SK-N-SH (cell line): ENCODE measurements around the gene COL5A1. TPM values are rescaled to one million over a fixed set of nuclear protein-coding genes. Genes with fewer than 3 reads are reported as not detected.

Source experiments
- CTCF ChIA-PET: fragments of 300-600, 350-600 bp; formaldehyde crosslinking; extraction: SDS; loops from one replicate; lab custom pipeline; 2021; lab: Yijun Ruan, JAX
- POLR2A ChIA-PET: fragments of 350-600 bp; sonication (Branson Sonifier 250); formaldehyde crosslinking; extraction: SDS; loops from one replicate; lab custom pipeline; 2020; ENCODE audit warnings: antibody characterized with exemption, inconsistent platforms; lab: Yijun Ruan, JAX
- DNase-seq: peaks from one replicate; pipeline ENCODE4 v3.0.0; 2012
- H2AFZ ChIP-seq: fragments of 200-600 bp; sonication (generic); 2 replicates; pipeline ENCODE4 v1.8.1; 2016; ENCODE audit warnings: antibody characterized with exemption, mild to moderate bottlenecking, low read depth
- H3F3A ChIP-seq: fragments of 200-600 bp; sonication (generic); replicated peaks from 2 replicates; pipeline ENCODE3; 2016; ENCODE audit warnings: antibody characterized with exemption, mild to moderate bottlenecking; ENCODE audit not compliant: insufficient read depth
- H3K27ac ChIP-seq, 2 experiments: fragments of 200-500 bp in 1 of 2; fragments of 200-600 bp in 1 of 2; sonication (Bioruptor generic) in 1 of 2; sonication (generic), shearing (Covaris generic) in 1 of 2; 2 replicates each; pipeline versions ENCODE4 v1.5.1 to v1.6.1; 2014 to 2016; ENCODE audit warnings: low read depth in 2 of 2, inconsistent platforms in 1 of 2, low read length in 1 of 2, mild to moderate bottlenecking in 1 of 2, mixed read lengths in 1 of 2
- H3K27me3 ChIP-seq: fragments of 200-600 bp; sonication (generic), shearing (Covaris generic); 2 replicates; pipeline ENCODE4 v1.6.1; 2016; ENCODE audit warnings: mixed run types; ENCODE audit not compliant: insufficient read depth
- H3K36me3 ChIP-seq, 2 experiments: fragments of 200-500 bp in 1 of 2; fragments of 200-600 bp in 1 of 2; sonication (Bioruptor generic) in 1 of 2; sonication (generic) in 1 of 2; replicated peaks in 1 of 2; 2 replicates each; pipeline versions ENCODE3 to v1.5.1; 2014 to 2016; ENCODE audit warnings: low read length in 1 of 2, mild to moderate bottlenecking in 1 of 2; ENCODE audit not compliant: insufficient read depth in 2 of 2, control insufficient read depth in 1 of 2
- H3K4me1 ChIP-seq, 2 experiments: fragments of 200-500 bp in 1 of 2; fragments of 200-600 bp in 1 of 2; sonication (Bioruptor generic) in 1 of 2; sonication (generic), shearing (Covaris generic) in 1 of 2; 2 replicates each; pipeline versions ENCODE4 v1.5.1 to v1.6.1; 2014 to 2016; ENCODE audit warnings: low read depth in 1 of 2, low read length in 1 of 2, mixed run types in 1 of 2; ENCODE audit not compliant: insufficient read depth in 2 of 2, control insufficient read depth in 1 of 2
- H3K4me2 ChIP-seq: fragments of 200-600 bp; sonication (generic), shearing (Covaris generic); 2 replicates; pipeline ENCODE4 v1.6.1; 2017; ENCODE audit warnings: mixed run types
- H3K4me3 ChIP-seq, 2 experiments: fragments of 200-500 bp in 1 of 2; fragments of 200-600 bp in 1 of 2; sonication (Bioruptor generic) in 1 of 2; sonication (generic), shearing (Covaris generic) in 1 of 2; 2 replicates each; pipeline versions ENCODE4 v1.5.1 to v1.8.1; 2014 to 2016; ENCODE audit warnings: low read depth in 2 of 2, inconsistent platforms in 1 of 2, low read length in 1 of 2, mild to moderate bottlenecking in 1 of 2, mixed read lengths in 1 of 2, moderate library complexity in 1 of 2
- H3K79me2 ChIP-seq: fragments of 200-600 bp; sonication (generic); 2 replicates; pipeline ENCODE4 v1.8.1; 2017; ENCODE audit warnings: mild to moderate bottlenecking; ENCODE audit not compliant: insufficient read depth
- H3K9ac ChIP-seq: fragments of 200-600 bp; sonication (generic); 2 replicates; pipeline ENCODE4 v1.6.1; 2017; ENCODE audit warnings: mixed run types
- H3K9me2 ChIP-seq: fragments of 200-600 bp; sonication (generic); 2 replicates; pipeline ENCODE4 v1.6.1; 2017; ENCODE audit warnings: mixed run types
- H3K9me3 ChIP-seq: fragments of 200-600 bp; sonication (generic); 2 replicates; pipeline ENCODE4 v1.6.1; 2017; ENCODE audit warnings: mixed run types, mild to moderate bottlenecking, moderate library complexity
- H4K20me1 ChIP-seq: fragments of 200-600 bp; sonication (generic); 2 replicates; pipeline ENCODE4 v1.6.1; 2017; ENCODE audit warnings: mild to moderate bottlenecking, mixed run types; ENCODE audit not compliant: insufficient read depth
- CHD2 ChIP-seq: fragments of 150-350 bp; IDR thresholded peaks from 2 replicates; pipeline ENCODE4 v1.6.1; 2018; ENCODE audit warnings: low read length; ENCODE audit not compliant: partially characterized antibody
- CTCF ChIP-seq: fragments of 200-600 bp; sonication (generic); IDR thresholded peaks from 2 replicates; pipeline ENCODE4 v1.6.1; 2017; ENCODE audit warnings: antibody characterized with exemption, mild to moderate bottlenecking, moderate library complexity
- ELF1 ChIP-seq: IDR thresholded peaks from 2 replicates; pipeline ENCODE4 v1.4.0; 2012
- FOSL2 ChIP-seq: IDR thresholded peaks from 2 replicates; pipeline ENCODE4 v1.4.0; 2012; ENCODE audit warnings: low read depth, mild to moderate bottlenecking, moderate library complexity, borderline replicate concordance
- FOXM1 ChIP-seq: IDR thresholded peaks from 2 replicates; pipeline ENCODE4 v1.4.0; 2012; ENCODE audit warnings: low read depth, mild to moderate bottlenecking
- GABPA ChIP-seq: IDR thresholded peaks from 2 replicates; pipeline ENCODE4 v1.4.0; 2012; ENCODE audit warnings: low read depth, mild to moderate bottlenecking
- GATA2 ChIP-seq: sonication (generic); formaldehyde crosslinking; IDR thresholded peaks from 2 replicates; pipeline ENCODE4 v1.5.0; 2020; ENCODE audit warnings: mild to moderate bottlenecking, missing genetic modification reagents
- MAX ChIP-seq: IDR thresholded peaks from 2 replicates; pipeline ENCODE4 v1.4.0; 2012; ENCODE audit warnings: low read depth
- MEF2A ChIP-seq: IDR thresholded peaks from 2 replicates; pipeline ENCODE4 v1.4.0; 2012; ENCODE audit warnings: low read depth, borderline replicate concordance
- POLR2AphosphoS5 ChIP-seq: IDR thresholded peaks from 2 replicates; pipeline ENCODE4 v1.6.1; 2012; ENCODE audit warnings: low read depth, low read length
- REST ChIP-seq: IDR thresholded peaks from 2 replicates; pipeline ENCODE4 v1.6.1; 2012; ENCODE audit warnings: mild to moderate bottlenecking, low read depth, low read length, moderate library complexity
- USF1 ChIP-seq: IDR thresholded peaks from 2 replicates; pipeline ENCODE4 v1.4.0; 2012; ENCODE audit warnings: low read depth, borderline replicate concordance
- USF2 ChIP-seq: fragments of 150-350 bp; IDR thresholded peaks from 2 replicates; pipeline ENCODE4 v1.6.1; 2017; ENCODE audit warnings: antibody characterized with exemption, low read length, low read depth, borderline replicate concordance
- YY1 ChIP-seq: IDR thresholded peaks from 2 replicates; pipeline ENCODE4 v1.4.0; 2012; ENCODE audit warnings: low read depth, mild to moderate bottlenecking
- WGBS: methylation state at CpG from one replicate; pipeline ENCODE4 v1.1.6; 2017; ENCODE audit warnings: low lambda C conversion rate; 5-methylcytosine and 5-hydroxymethylcytosine counted together
- polyA plus RNA-seq, 3 experiments: library from polyadenylated mRNA; depleted of rRNA; stranded (reverse); fragments of >200 nt; gene quantifications; 2 replicates each; pipeline ENCODE4 v1.2.3, GENCODE V29; 2012

Gene COL5A1
- polyA plus RNA-seq, 1 of the 3 experiments (the other 2 are of a cell fraction) = 73.8 TPM

- Histone ChIP-seq H3K36me3 (no peaks in the 10 kb centered on the region), H3K9me2 (no peaks in the 10 kb centered on the region), H3K4me3 (no peak overlapping the region), H3K27ac (no peak overlapping the region), H2AFZ (no peak overlapping the region), H3K9me3 (no peaks in the 10 kb centered on the region), H3F3A (peaks cover 11% of the 10 kb centered on the region), H3K9ac (no peak overlapping the region), H3K4me2 (no peak overlapping the region), H3K27me3 (no peaks in the 10 kb centered on the region), H3K79me2 (no peaks in the 10 kb centered on the region), H3K4me1 (peaks cover 0 to 24% of the 10 kb centered on the region in 2 experiments; a peak in 3 of 4 replicates), H4K20me1 (no peaks in the 10 kb centered on the region)
- DNase-seq = no peak
- TF ChIP-seq MEF2A (no peak), GABPA (no peak), CHD2 (no peak), REST (no peak), USF2 (no peak), FOSL2 (no peak), GATA2 (CRISPR knock-in tag) (no peak), YY1 (no peak), ELF1 (no peak), POLR2AphosphoS5 (no peak), MAX (no peak), FOXM1 (no peak), USF1 (no peak), CTCF (no peak)
- ChIA-PET CTCF (interaction anchor here (0.8 to 1.3 kb wide), 2 partner anchors 180 to 458 kb away, joined by 3 read pairs; no protein-coding TSS in a partner anchor), POLR2A (no interaction called here)
- 82% methylated on average over 8 of the region's 16 CpGs for WGBS
Observed at GRCh38 chr9:134629586-134630392, 11.8 kb upstream of the COL5A1 start.
